Thyroid gland (tissue), 4 donors: ENCODE results near the gene NTF3.

Experiments used
- POLR2A ChIP-seq, 2 donors: fragments of 450-650 bp; IDR thresholded peaks; one replicate each; pipeline ENCODE4 v1.6.1; 2017; ENCODE audit warnings: antibody characterized with exemption in 2 of 2, mild to moderate bottlenecking in 2 of 2, moderate library complexity in 1 of 2
- TF ChIP-seq, protein P1 (sequence below), 6 experiments: fragments of 200-600 bp in 3 of 6; fragments of 450-650 bp in 3 of 6; sonication (generic) in 3 of 6; IDR thresholded peaks; one replicate each; pipeline ENCODE4 v1.5.1; 2016 to 2019; ENCODE audit warnings: antibody characterized with exemption in 6 of 6, mild to moderate bottlenecking in 2 of 6, inconsistent platforms in 1 of 6, moderate library complexity in 1 of 6

DNA sequence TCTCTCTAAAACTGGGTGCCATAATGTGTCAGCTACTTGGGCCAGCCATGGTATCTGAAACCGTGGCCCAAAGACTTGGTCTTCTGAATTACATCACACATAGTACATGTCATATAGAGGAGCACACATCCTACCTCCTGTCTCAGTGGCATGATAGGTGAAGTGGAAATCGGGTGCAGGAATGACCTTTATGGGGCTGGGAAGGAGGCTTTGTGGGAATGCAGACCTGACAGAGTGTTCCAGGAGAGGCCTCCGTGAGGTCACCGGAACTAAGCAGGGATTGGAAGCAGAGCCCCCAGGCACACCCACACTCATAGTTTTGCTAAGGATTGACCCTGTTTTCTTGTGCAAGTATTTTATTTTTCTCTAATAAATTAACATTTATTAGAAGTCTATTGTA, 82.6 kb downstream of the NTF3 start:
- no peak for TF ChIP-seq POLR2A (IDR thresholded peaks at IDR 0.05)
- TF ChIP-seq, protein P1, sequence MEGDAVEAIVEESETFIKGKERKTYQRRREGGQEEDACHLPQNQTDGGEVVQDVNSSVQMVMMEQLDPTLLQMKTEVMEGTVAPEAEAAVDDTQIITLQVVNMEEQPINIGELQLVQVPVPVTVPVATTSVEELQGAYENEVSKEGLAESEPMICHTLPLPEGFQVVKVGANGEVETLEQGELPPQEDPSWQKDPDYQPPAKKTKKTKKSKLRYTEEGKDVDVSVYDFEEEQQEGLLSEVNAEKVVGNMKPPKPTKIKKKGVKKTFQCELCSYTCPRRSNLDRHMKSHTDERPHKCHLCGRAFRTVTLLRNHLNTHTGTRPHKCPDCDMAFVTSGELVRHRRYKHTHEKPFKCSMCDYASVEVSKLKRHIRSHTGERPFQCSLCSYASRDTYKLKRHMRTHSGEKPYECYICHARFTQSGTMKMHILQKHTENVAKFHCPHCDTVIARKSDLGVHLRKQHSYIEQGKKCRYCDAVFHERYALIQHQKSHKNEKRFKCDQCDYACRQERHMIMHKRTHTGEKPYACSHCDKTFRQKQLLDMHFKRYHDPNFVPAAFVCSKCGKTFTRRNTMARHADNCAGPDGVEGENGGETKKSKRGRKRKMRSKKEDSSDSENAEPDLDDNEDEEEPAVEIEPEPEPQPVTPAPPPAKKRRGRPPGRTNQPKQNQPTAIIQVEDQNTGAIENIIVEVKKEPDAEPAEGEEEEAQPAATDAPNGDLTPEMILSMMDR (IDR thresholded peaks at IDR 0.05) = no peak
